Astrocyte (in vitro differentiated cells and primary cell): ENCODE measurements around the gene CIAO3. TPM values are rescaled to one million over a fixed set of nuclear protein-coding genes. Genes with fewer than 3 reads are reported as not detected.

Experiments used
- DNase-seq: peaks from one replicate; pipeline ENCODE4 v3.0.0-alpha.2; 2010; ENCODE audit warnings: low read depth
- FAIRE-seq: peaks from 2 replicates; lab custom pipeline; 2011; peaks lifted over from hg19 to GRCh38; lab: Jason Lieb, UNC
- H2AFZ ChIP-seq: 2 replicates; pipeline ENCODE4 v1.6.0; 2012; ENCODE audit warnings: low read depth, low read length, inconsistent platforms
- H3K27ac ChIP-seq: 2 replicates; pipeline ENCODE4 v1.5.1; 2011; ENCODE audit warnings: low read depth, low read length, inconsistent platforms
- H3K27me3 ChIP-seq: 2 replicates; pipeline ENCODE4 v1.6.0; 2011; ENCODE audit warnings: low read length, inconsistent platforms; ENCODE audit not compliant: insufficient read depth
- H3K36me3 ChIP-seq: 2 replicates; pipeline ENCODE4 v1.5.1; 2011; ENCODE audit warnings: low read length, inconsistent platforms; ENCODE audit not compliant: insufficient read depth
- H3K4me1 ChIP-seq: 2 replicates; pipeline ENCODE4 v1.5.1; 2011; ENCODE audit warnings: low read length, inconsistent platforms; ENCODE audit not compliant: insufficient read depth
- H3K4me2 ChIP-seq: 2 replicates; pipeline ENCODE4 v1.6.0; 2012; ENCODE audit warnings: low read length, inconsistent platforms
- H3K4me3 ChIP-seq: 2 replicates; pipeline ENCODE4 v1.5.1; 2011; ENCODE audit warnings: low read depth, mild to moderate bottlenecking, low read length, inconsistent platforms; ENCODE audit not compliant: insufficient read depth
- H3K79me2 ChIP-seq: 2 replicates; pipeline ENCODE4 v1.6.0; 2012; ENCODE audit warnings: mild to moderate bottlenecking, low read length, inconsistent platforms; ENCODE audit not compliant: insufficient read depth
- H3K9ac ChIP-seq: 2 replicates; pipeline ENCODE4 v1.6.0; 2012; ENCODE audit warnings: mild to moderate bottlenecking, low read length, inconsistent platforms
- H3K9me3 ChIP-seq: 2 replicates; pipeline ENCODE4 v1.5.1; 2012; ENCODE audit warnings: low read depth, mild to moderate bottlenecking, low read length, inconsistent platforms; ENCODE audit not compliant: insufficient read depth
- H4K20me1 ChIP-seq: 2 replicates; pipeline ENCODE4 v1.6.0; 2012; ENCODE audit warnings: low read length, inconsistent platforms; ENCODE audit not compliant: insufficient read depth
- H3K27ac Mint-ChIP-seq: one replicate; pipeline ENCODE4 v1.8.0; 2021; ENCODE audit warnings: mild to moderate bottlenecking, mixed read lengths; ENCODE audit not compliant: unreplicated experiment
- H3K27me3 Mint-ChIP-seq: one replicate; pipeline ENCODE4 v1.8.0; 2021; ENCODE audit warnings: low read depth, mixed read lengths; ENCODE audit not compliant: unreplicated experiment
- H3K36me3 Mint-ChIP-seq: one replicate; pipeline ENCODE4 v1.8.0; 2021; ENCODE audit warnings: low read depth, mixed read lengths; ENCODE audit not compliant: unreplicated experiment
- H3K4me1 Mint-ChIP-seq: one replicate; pipeline ENCODE4 v1.8.0; 2021; ENCODE audit warnings: low read depth, mixed read lengths; ENCODE audit not compliant: unreplicated experiment
- H3K4me3 Mint-ChIP-seq: one replicate; pipeline ENCODE4 v1.8.0; 2021; ENCODE audit warnings: mild to moderate bottlenecking, moderate library complexity, mixed read lengths; ENCODE audit not compliant: unreplicated experiment
- H3K9me3 Mint-ChIP-seq: one replicate; pipeline ENCODE4 v1.8.0; 2021; ENCODE audit warnings: mild to moderate bottlenecking, mixed read lengths; ENCODE audit not compliant: unreplicated experiment
- CTCF ChIP-seq: IDR thresholded peaks from 2 replicates; pipeline ENCODE4 v1.5.1; 2011; ENCODE audit warnings: low read depth, mild to moderate bottlenecking, inconsistent platforms, low read length, moderate library complexity; ENCODE audit not compliant: insufficient read depth
- EZH2 ChIP-seq: IDR thresholded peaks from 2 replicates; pipeline ENCODE4 v1.6.1; 2012; ENCODE audit warnings: mild to moderate bottlenecking, low read length, inconsistent platforms; ENCODE audit not compliant: insufficient read depth
- total RNA-seq: library from RNA; stranded (reverse); gene quantifications from 2 replicates; pipeline ENCODE4 v1.2.1, GENCODE V29; 2021

CIAO3 gene
- total RNA-seq, 1 donor from 2014 or later = 19.6 TPM

- TF ChIP-seq CTCF (no peak), EZH2 (no peak)
- Histone ChIP-seq H3K4me3 (no peak overlapping the region), H2AFZ (no peak overlapping the region), H3K36me3 (peaks cover 6% of the 10 kb centered on the region), H3K9me3 (no peaks in the 10 kb centered on the region), H3K79me2 (peaks cover 9% of the 10 kb centered on the region), H3K27me3 (no peaks in the 10 kb centered on the region), H3K4me2 (no peak overlapping the region), H4K20me1 (peaks cover 5% of the 10 kb centered on the region), H3K27ac (no peak overlapping the region), H3K9ac (no peak overlapping the region), H3K4me1 (peaks cover 7% of the 10 kb centered on the region)
- DNase-seq (no peak), FAIRE-seq (no peak)
- Mint-ChIP-seq H3K4me3 (no peak overlapping the region), H3K27me3 (no peaks in the 10 kb centered on the region), H3K9me3 (no peaks in the 10 kb centered on the region), H3K4me1 (peaks cover 2% of the 10 kb centered on the region), H3K36me3 (peaks cover 15% of the 10 kb centered on the region), H3K27ac (peak overlapping the region; percentile 62)
Observed at GRCh38 chr16:734981-735881, 5.6 kb downstream of the CIAO3 start.

- Histone ChIP-seq H3K9me3 (no peaks in the 10 kb centered on the region), H2AFZ (no peak overlapping the region), H3K4me2 (no peak overlapping the region), H3K4me1 (no peaks in the 10 kb centered on the region), H3K27ac (no peak overlapping the region), H3K36me3 (peaks cover 6% of the 10 kb centered on the region), H4K20me1 (no peaks in the 10 kb centered on the region), H3K79me2 (peaks cover 1% of the 10 kb centered on the region), H3K4me3 (no peak overlapping the region), H3K27me3 (no peaks in the 10 kb centered on the region), H3K9ac (no peak overlapping the region)
- Mint-ChIP-seq H3K27me3 (no peaks in the 10 kb centered on the region), H3K27ac (no peak overlapping the region), H3K9me3 (no peaks in the 10 kb centered on the region), H3K36me3 (peaks cover 15% of the 10 kb centered on the region), H3K4me3 (no peak overlapping the region), H3K4me1 (no peaks in the 10 kb centered on the region)
- DNase-seq (no peak), FAIRE-seq (no peak)
- TF ChIP-seq CTCF (no peak), EZH2 (no peak)
Observed at GRCh38 chr16:734208-734980, 6.4 kb downstream of the CIAO3 start.
